Activated CD4-positive, alpha-beta memory T cell treated with anti-CD3 and anti-CD28 coated beads for 36 hours (primary cell): ENCODE results near the gene ATP8A2. TPM values are rescaled to one million over a fixed set of nuclear protein-coding genes. Genes with fewer than 3 reads are reported as not detected.
"Not testable (repeated sequence)": the region's sequence is repeated elsewhere in the genome, so short reads cannot be mapped to it uniquely, and the experiment has no call there.

Experiments
- CTCF ChIA-PET: fragments of 350-600 bp; sonication (Branson Sonifier 250); formaldehyde crosslinking; loops from one replicate; lab custom pipeline; 2021; ENCODE audit warnings: antibody characterized with exemption, inconsistent platforms; lab: Charles Lee
- POLR2A ChIA-PET: fragments of 350-600 bp; sonication (Branson Sonifier 250); formaldehyde crosslinking; loops from one replicate; lab custom pipeline; 2021; ENCODE audit warnings: antibody characterized with exemption; lab: Charles Lee
- DNase-seq: peaks from one replicate; pipeline ENCODE4 v3.0.0-alpha.2; 2020
- H3K27ac Mint-ChIP-seq: one replicate; pipeline ENCODE4 v1.8.0; 2021; ENCODE audit warnings: mixed read lengths
- H3K27me3 Mint-ChIP-seq: one replicate; pipeline ENCODE4 v1.8.0; 2021; ENCODE audit warnings: mixed read lengths
- H3K36me3 Mint-ChIP-seq: one replicate; pipeline ENCODE4 v1.8.0; 2021; ENCODE audit warnings: mixed read lengths
- H3K4me1 Mint-ChIP-seq: one replicate; pipeline ENCODE4 v1.8.0; 2021; ENCODE audit warnings: low read depth, mixed read lengths
- H3K4me3 Mint-ChIP-seq: one replicate; pipeline ENCODE4 v1.8.0; 2021; ENCODE audit warnings: mild to moderate bottlenecking, mixed read lengths
- H3K9me3 Mint-ChIP-seq: one replicate; pipeline ENCODE4 v1.8.0; 2021; ENCODE audit warnings: mixed read lengths
- intact Hi-C: fragments of 100-400 bp; cut with micrococcal nuclease; formaldehyde crosslinking; loops from one replicate; pipeline ENCODE4 v1.15.1; 2023
- total RNA-seq, 2 experiments: library from RNA; stranded (reverse); gene quantifications; one replicate each; pipeline ENCODE4 v1.2.3, GENCODE V29; 2021

Gene ATP8A2
- under 1 TPM; 0.22 to 0.29 TPM for total RNA-seq

DNA sequence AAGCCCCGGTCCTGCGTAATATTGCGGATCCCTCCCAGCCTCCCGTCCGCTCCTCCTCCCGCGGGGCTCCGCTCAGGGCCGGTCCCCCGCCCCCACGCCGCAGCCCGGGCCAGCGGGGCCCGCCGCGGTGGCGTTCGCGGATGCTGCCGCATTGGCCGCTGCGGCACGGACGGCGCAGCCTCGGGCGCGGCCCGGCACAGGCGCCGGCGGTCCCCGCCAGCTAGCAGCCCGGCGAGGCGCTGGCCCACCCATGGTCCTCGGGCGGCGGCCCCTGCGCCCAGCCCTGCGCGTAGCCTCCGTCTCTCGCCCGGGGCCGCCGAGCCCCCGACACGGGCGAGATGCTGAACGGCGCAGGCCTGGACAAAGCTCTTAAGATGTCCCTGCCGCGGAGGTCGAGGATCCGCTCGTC, at the start of gene ATP8A2:
Gene ATP8A2 (plus strand): TSS at position 100 of the 409 bp plus-strand sequence. CDS start 239 bp downstream, at position 339.
- no peak within 1 kb of the TSS for H3K27ac Mint-ChIP-seq
- DNase-seq, result no peak
- no peaks in the 10 kb centered on the region for H3K9me3 Mint-ChIP-seq
- POLR2A ChIA-PET, result no interaction called here
- H3K36me3 Mint-ChIP-seq, result no peaks in the 10 kb centered on the region
- CTCF ChIA-PET, result no interaction called here
- H3K4me3 Mint-ChIP-seq, result peak within 1 kb of the TSS; percentile 48
- peaks cover 56% of the 10 kb centered on the region for H3K27me3 Mint-ChIP-seq
- intact Hi-C loops, result no loop called here
- peaks cover 9% of the 10 kb centered on the region for H3K4me1 Mint-ChIP-seq

DNA sequence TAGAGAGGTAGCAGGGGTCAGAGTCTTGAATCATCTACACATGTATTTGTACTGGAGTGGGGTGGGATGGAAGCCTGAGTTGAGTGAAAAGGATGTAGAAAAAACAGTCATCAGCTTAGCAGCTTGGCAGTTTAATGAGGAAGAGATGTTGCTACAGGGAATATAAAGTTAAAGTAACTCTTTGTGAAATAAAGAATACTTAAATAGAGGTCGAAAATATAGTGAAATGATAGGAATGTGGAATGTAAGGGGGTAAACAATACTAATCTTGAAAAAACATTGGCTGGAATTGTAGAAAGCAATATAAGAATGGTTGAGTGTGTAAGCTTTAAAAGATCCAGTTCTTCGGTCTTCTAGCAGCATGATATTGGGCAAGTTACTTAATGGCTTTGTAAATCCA, 47.7 kb upstream of the ATP8A2 start:
- no peak for DNase-seq
- Mint-ChIP-seq H3K36me3 (peaks cover 28% of the 10 kb centered on the region), H3K4me1 (no peaks in the 10 kb centered on the region), H3K27ac (no peak overlapping the region), H3K9me3 (no peaks in the 10 kb centered on the region), H3K27me3 (no peaks in the 10 kb centered on the region), H3K4me3 (no peak overlapping the region)
- ChIA-PET POLR2A (interaction anchor here (0.9 kb wide), 1 partner anchor 12 kb away, joined by 3 read pairs; no protein-coding TSS in a partner anchor), CTCF (no interaction called here)
- intact Hi-C loops, result no loop called here

DNA sequence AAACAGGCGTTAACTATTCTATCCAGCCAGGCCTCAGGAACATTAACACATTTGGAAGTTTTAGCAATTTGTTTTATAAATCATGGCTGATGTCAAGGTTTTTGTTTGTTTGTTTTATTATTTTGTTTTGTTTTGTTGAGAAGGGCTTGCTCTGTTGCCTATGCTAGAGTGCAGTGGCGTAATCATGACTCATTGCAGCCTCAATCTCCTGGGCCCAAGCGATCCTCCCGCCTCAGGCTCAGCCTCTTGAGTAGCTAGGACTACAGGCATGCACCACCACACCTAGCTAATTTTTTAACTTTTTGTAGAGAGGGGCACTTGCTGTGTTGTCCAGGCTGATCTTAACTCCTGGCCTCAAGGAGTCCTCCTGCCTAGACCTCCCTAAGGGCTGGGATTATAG, 42.1 kb upstream of the ATP8A2 start:
- POLR2A ChIA-PET, result no interaction called here
- Mint-ChIP-seq H3K4me1 (peaks cover 2% of the 10 kb centered on the region), H3K36me3 (peaks cover 49% of the 10 kb centered on the region), H3K9me3 (no peaks in the 10 kb centered on the region), H3K4me3 (no peak overlapping the region), H3K27me3 (no peaks in the 10 kb centered on the region), H3K27ac (no peak overlapping the region)
- CTCF ChIA-PET, result no interaction called here
- no peak for DNase-seq
- intact Hi-C loops, result no loop called here

GRCh38 chr13:25330541-25330940, 41.2 kb upstream of the ATP8A2 start:
- POLR2A ChIA-PET, result no interaction called here
- intact Hi-C loops, result no loop called here
- CTCF ChIA-PET, result no interaction called here

DNA sequence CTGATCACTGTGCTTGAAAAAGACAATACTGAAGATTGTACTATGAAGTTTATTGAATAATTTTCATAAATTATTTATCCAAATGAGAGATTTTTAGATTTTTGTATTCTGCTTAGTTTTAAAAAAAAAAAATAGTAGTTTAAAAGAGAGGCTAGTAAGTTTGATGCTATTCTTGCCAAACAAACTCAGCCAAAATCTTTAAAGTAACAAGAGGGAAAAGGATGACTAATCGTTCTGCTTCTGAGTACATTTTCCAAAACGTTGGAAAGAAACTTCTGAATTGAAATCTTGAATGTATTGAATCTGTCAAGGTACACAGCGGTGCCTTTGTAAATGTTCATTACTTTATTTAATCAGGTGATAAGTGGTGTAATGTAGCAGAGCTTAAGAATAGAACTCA, 35.9 kb upstream of the ATP8A2 start:
- CTCF ChIA-PET, result interaction anchor here (0.7 kb wide), 1 partner anchor 34 kb away, joined by 3 read pairs; no protein-coding TSS in a partner anchor
- H3K27ac Mint-ChIP-seq, result no peak overlapping the region
- POLR2A ChIA-PET, result no interaction called here
- intact Hi-C loops, result no loop called here
- H3K4me1 Mint-ChIP-seq, result peaks cover 4% of the 10 kb centered on the region
- H3K36me3 Mint-ChIP-seq, result peaks cover 30% of the 10 kb centered on the region
- no peak for DNase-seq
- H3K27me3 Mint-ChIP-seq, result no peaks in the 10 kb centered on the region
- H3K9me3 Mint-ChIP-seq, result no peaks in the 10 kb centered on the region
- no peak overlapping the region for H3K4me3 Mint-ChIP-seq

More at GRCh38 chr13:25330541-25330940, 41.2 kb upstream of the ATP8A2 start:
- peaks cover 44% of the 10 kb centered on the region for H3K36me3 Mint-ChIP-seq
- peaks cover 2% of the 10 kb centered on the region for H3K4me1 Mint-ChIP-seq
- H3K9me3 Mint-ChIP-seq, result no peaks in the 10 kb centered on the region
- no peak overlapping the region for H3K27ac Mint-ChIP-seq
- no peak overlapping the region for H3K4me3 Mint-ChIP-seq
- DNase-seq, result no peak
- H3K27me3 Mint-ChIP-seq, result no peaks in the 10 kb centered on the region

GRCh38 chr13:25345576-25345975, 26.2 kb upstream of the ATP8A2 start:
- no peak overlapping the region for H3K27ac Mint-ChIP-seq
- H3K36me3 Mint-ChIP-seq, result peaks cover 6% of the 10 kb centered on the region
- no peak overlapping the region for H3K4me3 Mint-ChIP-seq
- intact Hi-C loops, result no loop called here
- no peaks in the 10 kb centered on the region for H3K9me3 Mint-ChIP-seq
- no peaks in the 10 kb centered on the region for H3K4me1 Mint-ChIP-seq
- ChIA-PET POLR2A (interaction anchor here (1.1 kb wide), 1 partner anchor 12 kb away, joined by 4 read pairs; no protein-coding TSS in a partner anchor), CTCF (no interaction called here)
- no peak for DNase-seq
- no peaks in the 10 kb centered on the region for H3K27me3 Mint-ChIP-seq

DNA sequence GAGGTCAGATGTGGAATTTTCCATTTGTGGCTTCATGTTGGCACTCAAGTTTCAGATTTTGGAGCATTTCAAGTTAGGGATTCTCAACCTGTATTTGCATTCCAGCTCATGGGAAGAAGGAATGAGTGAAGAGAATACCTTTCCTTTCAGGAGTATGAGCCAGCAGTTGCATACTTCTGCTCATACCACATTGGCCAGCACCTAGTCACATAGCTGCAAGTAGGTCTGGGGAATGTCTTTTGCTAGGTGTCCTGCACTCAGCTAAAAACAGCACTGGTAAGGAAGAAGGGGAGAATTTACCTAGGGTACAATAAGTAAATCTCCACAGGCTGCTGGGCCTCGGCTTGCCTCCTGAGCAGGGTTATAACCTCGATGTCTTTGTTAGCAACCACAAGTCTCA, 24.6 kb upstream of the ATP8A2 start:
- H3K36me3 Mint-ChIP-seq, result peaks cover 4% of the 10 kb centered on the region
- ChIA-PET CTCF (interaction anchor here (0.6 kb wide), 1 partner anchor 29 kb away, joined by 3 read pairs; no protein-coding TSS in a partner anchor), POLR2A (no interaction called here)
- H3K27me3 Mint-ChIP-seq, result no peaks in the 10 kb centered on the region
- no peak overlapping the region for H3K4me3 Mint-ChIP-seq
- DNase-seq, result no peak
- H3K4me1 Mint-ChIP-seq, result no peaks in the 10 kb centered on the region
- no peaks in the 10 kb centered on the region for H3K9me3 Mint-ChIP-seq
- no peak overlapping the region for H3K27ac Mint-ChIP-seq
- intact Hi-C loops, result no loop called here

DNA sequence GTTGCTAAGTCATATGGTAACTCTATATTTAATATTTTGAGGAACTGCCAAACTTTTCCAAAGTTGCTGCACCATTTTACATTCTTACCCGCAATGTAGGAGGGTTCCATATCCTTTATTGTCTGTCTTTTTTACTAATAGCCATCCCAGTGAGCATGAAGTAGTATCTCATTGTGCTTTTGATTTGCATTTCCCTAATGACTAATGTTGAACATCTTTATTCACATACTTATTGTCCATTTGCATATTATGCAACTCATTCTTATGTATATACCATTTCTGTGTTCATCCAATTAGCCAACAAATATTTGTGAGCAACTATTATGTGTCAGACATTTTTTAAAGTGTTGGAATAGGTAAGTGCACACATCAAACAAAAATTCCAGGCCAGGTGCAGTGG, 20.4 kb upstream of the ATP8A2 start:
- Mint-ChIP-seq H3K4me1 (no peaks in the 10 kb centered on the region), H3K36me3 (no peaks in the 10 kb centered on the region), H3K4me3 (no peak overlapping the region), H3K27me3 (peaks cover 21% of the 10 kb centered on the region), H3K27ac (no peak overlapping the region), H3K9me3 (no peaks in the 10 kb centered on the region)
- DNase-seq, result no peak
- CTCF ChIA-PET, result no interaction called here
- POLR2A ChIA-PET, result no interaction called here
- intact Hi-C loops, result no loop called here

- intact Hi-C loops, result no loop called here
- H3K27ac Mint-ChIP-seq, result no peak overlapping the region
- H3K36me3 Mint-ChIP-seq, result no peaks in the 10 kb centered on the region
- no peaks in the 10 kb centered on the region for H3K4me1 Mint-ChIP-seq
- H3K27me3 Mint-ChIP-seq, result peaks cover 22% of the 10 kb centered on the region
- ChIA-PET POLR2A (no interaction called here), CTCF (no interaction called here)
- DNase-seq, result no peak
- no peaks in the 10 kb centered on the region for H3K9me3 Mint-ChIP-seq
- no peak overlapping the region for H3K4me3 Mint-ChIP-seq
These were observed 19.5 kb upstream of the ATP8A2 start for GRCh38 chr13:25352230-25352629.

DNA sequence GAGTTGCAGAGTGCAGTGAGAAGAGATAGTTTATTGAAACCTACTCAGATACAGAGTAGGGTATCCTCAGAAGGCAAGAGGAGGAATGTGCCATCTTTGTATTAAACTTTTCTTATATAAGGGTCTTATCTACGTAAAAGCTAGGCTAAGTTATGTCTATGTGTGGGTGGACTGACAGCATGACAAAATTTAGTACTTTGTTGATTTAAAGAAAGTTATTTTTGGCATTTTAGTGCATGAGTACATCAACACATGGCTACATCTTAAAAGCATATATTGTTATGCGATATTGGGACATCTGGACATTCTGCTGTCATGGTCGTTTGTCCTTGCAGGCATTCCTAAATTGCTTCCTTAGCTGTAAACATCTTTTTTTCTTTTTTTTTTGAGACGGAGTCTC, 19.0 kb upstream of the ATP8A2 start:
- no peak for DNase-seq
- no peaks in the 10 kb centered on the region for H3K36me3 Mint-ChIP-seq
- ChIA-PET POLR2A (no interaction called here), CTCF (no interaction called here)
- no peak overlapping the region for H3K4me3 Mint-ChIP-seq
- H3K4me1 Mint-ChIP-seq, result no peaks in the 10 kb centered on the region
- intact Hi-C loops, result no loop called here
- H3K27ac Mint-ChIP-seq, result no peak overlapping the region
- no peaks in the 10 kb centered on the region for H3K9me3 Mint-ChIP-seq
- H3K27me3 Mint-ChIP-seq, result peaks cover 25% of the 10 kb centered on the region

- no peaks in the 10 kb centered on the region for H3K4me1 Mint-ChIP-seq
- no peaks in the 10 kb centered on the region for H3K36me3 Mint-ChIP-seq
- DNase-seq, result no peak
- ChIA-PET CTCF (no interaction called here), POLR2A (no interaction called here)
- H3K9me3 Mint-ChIP-seq, result no peaks in the 10 kb centered on the region
- intact Hi-C loops, result no loop called here
- H3K4me3 Mint-ChIP-seq, result no peak overlapping the region
- H3K27me3 Mint-ChIP-seq, result peaks cover 25% of the 10 kb centered on the region
- H3K27ac Mint-ChIP-seq, result no peak overlapping the region
These were observed 18.4 kb upstream of the ATP8A2 start for GRCh38 chr13:25353344-25353743.

DNA sequence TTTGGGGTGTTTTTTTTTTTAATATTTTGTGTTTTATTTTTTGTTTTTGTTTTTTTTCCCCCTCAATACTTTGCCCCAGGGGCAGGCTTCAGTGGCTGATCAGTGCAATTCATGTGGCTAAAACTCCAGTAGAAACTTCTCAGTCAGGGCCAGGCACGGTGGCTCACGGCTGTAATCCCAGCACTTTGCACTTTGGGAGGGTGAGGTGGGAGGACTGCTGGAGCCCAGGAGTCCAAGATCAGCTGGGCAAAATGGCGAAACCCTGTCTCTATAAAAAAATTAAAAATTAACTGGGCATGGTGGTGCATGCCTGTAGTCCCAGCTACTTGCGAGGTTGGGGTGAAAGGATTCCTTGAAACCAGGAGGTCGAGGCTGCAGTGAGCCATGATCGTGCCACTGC, 17.4 kb upstream of the ATP8A2 start:
- DNase-seq, result no peak
- intact Hi-C loops, result no loop called here
- Mint-ChIP-seq H3K9me3 (peaks cover 2% of the 10 kb centered on the region), H3K27me3 (peaks cover 25% of the 10 kb centered on the region), H3K27ac (no peak overlapping the region), H3K4me3 (no peak overlapping the region), H3K36me3 (no peaks in the 10 kb centered on the region), H3K4me1 (no peaks in the 10 kb centered on the region)
- POLR2A ChIA-PET, result no interaction called here
- CTCF ChIA-PET, result no interaction called here

- H3K9me3 Mint-ChIP-seq, DNase-seq, H3K4me3 Mint-ChIP-seq, intact Hi-C loops, H3K36me3 Mint-ChIP-seq, H3K27ac Mint-ChIP-seq, POLR2A ChIA-PET, H3K4me1 Mint-ChIP-seq: not testable (repeated sequence)
- H3K27me3 Mint-ChIP-seq, result peaks cover 21% of the 10 kb centered on the region
- CTCF ChIA-PET, result interaction anchor here (3.2 kb wide), 1 partner anchor 15 kb away, joined by 12 read pairs; no protein-coding TSS in a partner anchor
These were observed 11.3 kb upstream of the ATP8A2 start for GRCh38 chr13:25360443-25360842.
